MM.1S (cell line): ENCODE results near the gene PPP2R1B.

Experiments used
- DNase-seq: peaks from one replicate; pipeline ENCODE4 v3.0.0-alpha.2; 2015
- H2AFZ ChIP-seq: fragments of 300-600 bp; sonication (generic); 2 replicates; pipeline ENCODE4 v1.6.0; 2016; ENCODE audit warnings: antibody characterized with exemption, low read length
- H3F3A ChIP-seq: fragments of 300-600 bp; sonication (generic); 2 replicates; pipeline ENCODE4 v1.6.1; 2016; ENCODE audit warnings: mild to moderate bottlenecking, antibody characterized with exemption, low read length, moderate library complexity, mixed read lengths; ENCODE audit not compliant: insufficient read depth
- H3K27ac ChIP-seq: fragments of 300-600 bp; sonication (generic); 2 replicates; pipeline ENCODE4 v1.5.1; 2016; ENCODE audit warnings: mild to moderate bottlenecking, low read length
- H3K27me3 ChIP-seq: fragments of 300-600 bp; sonication (generic); replicated peaks from 2 replicates; pipeline ENCODE4 v1.6.0; 2016; ENCODE audit warnings: low read length; ENCODE audit not compliant: insufficient read depth
- H3K36me3 ChIP-seq: fragments of 300-600 bp; sonication (generic); replicated peaks from 2 replicates; pipeline ENCODE4 v1.6.1; 2016; ENCODE audit warnings: mild to moderate bottlenecking, low read length, mixed read lengths; ENCODE audit not compliant: insufficient read depth
- H3K4me1 ChIP-seq: fragments of 300-600 bp; sonication (generic); 2 replicates; pipeline ENCODE4 v1.6.1; 2016; ENCODE audit warnings: low read length, mixed read lengths
- H3K4me2 ChIP-seq: fragments of 300-600 bp; sonication (generic); 2 replicates; pipeline ENCODE4 v1.6.0; 2016; ENCODE audit warnings: low read depth, low read length
- H3K4me3 ChIP-seq: fragments of 300-600 bp; sonication (generic); 2 replicates; pipeline ENCODE4 v1.5.1; 2016; ENCODE audit warnings: low read length, mixed read lengths
- H3K79me2 ChIP-seq: fragments of 300-600 bp; sonication (generic); 2 replicates; pipeline ENCODE4 v1.6.1; 2016; ENCODE audit warnings: mixed run types, low read length, mixed read lengths
- H3K9ac ChIP-seq: fragments of 300-600 bp; sonication (generic); 2 replicates; pipeline ENCODE4 v1.6.1; 2016; ENCODE audit warnings: low read length, mixed read lengths
- H3K9me2 ChIP-seq: fragments of 300-600 bp; sonication (generic); replicated peaks from 2 replicates; pipeline ENCODE4 v1.6.1; 2016; ENCODE audit warnings: mild to moderate bottlenecking, low read length, mixed read lengths; ENCODE audit not compliant: insufficient read depth
- H3K9me3 ChIP-seq: fragments of 300-600 bp; sonication (generic); replicated peaks from 2 replicates; pipeline ENCODE4 v1.6.1; 2016; ENCODE audit warnings: mild to moderate bottlenecking, low read length, mixed read lengths; ENCODE audit not compliant: insufficient read depth
- H4K20me1 ChIP-seq: fragments of 300-600 bp; sonication (generic); 2 replicates; pipeline ENCODE4 v1.6.1; 2016; ENCODE audit warnings: mild to moderate bottlenecking, low read length, moderate library complexity, mixed read lengths; ENCODE audit not compliant: insufficient read depth
- CTCF ChIP-seq: fragments of 300-600 bp; sonication (generic); IDR thresholded peaks from 2 replicates; pipeline ENCODE4 v1.5.1; 2016; ENCODE audit warnings: antibody characterized with exemption, low read length, mixed read lengths
- EZH2 ChIP-seq: fragments of 300-600 bp; sonication (generic); optimal IDR thresholded peaks from 2 replicates; pipeline ENCODE3; 2017; ENCODE audit warnings: low read depth, mild to moderate bottlenecking, antibody characterized with exemption, low read length, mixed read lengths
- EZH2phosphoT487 ChIP-seq: fragments of 300-600 bp; sonication (generic); IDR thresholded peaks from 2 replicates; pipeline ENCODE4 v1.6.1; 2018; ENCODE audit warnings: antibody characterized with exemption, low read length

The PPP2R1B gene

GRCh38 chr11:111696556-111696955 is 69.6 kb downstream of the PPP2R1B start:
- no peak for DNase-seq
- H3K27me3 ChIP-seq: no peaks in the 10 kb centered on the region
- no peak overlapping the region for H3K27ac ChIP-seq
- H3K4me1 ChIP-seq: 0 out of 2 replicates have a peak, but pooled peaks cover 3% of the 10 kb centered on the region
- no peaks in the 10 kb centered on the region for H4K20me1 ChIP-seq
- no peak for TF ChIP-seq EZH2
- H3K36me3 ChIP-seq: no peaks in the 10 kb centered on the region
- no peak overlapping the region for H3K4me2 ChIP-seq
- H3F3A ChIP-seq: no peaks in the 10 kb centered on the region
- no peaks in the 10 kb centered on the region for H3K9me3 ChIP-seq
- H3K79me2 ChIP-seq: no peaks in the 10 kb centered on the region
- H2AFZ ChIP-seq: no peak overlapping the region
- H3K9me2 ChIP-seq: no peaks in the 10 kb centered on the region
- H3K9ac ChIP-seq: no peak overlapping the region
- H3K4me3 ChIP-seq: no peak overlapping the region

- Histone ChIP-seq H3K79me2 (no peaks in the 10 kb centered on the region), H3F3A (no peaks in the 10 kb centered on the region), H3K4me2 (no peak overlapping the region), H3K36me3 (no peaks in the 10 kb centered on the region), H3K9ac (no peak overlapping the region), H3K9me3 (no peaks in the 10 kb centered on the region), H2AFZ (no peak overlapping the region), H3K4me1 (0 out of 2 replicates have a peak, but pooled peaks cover 3% of the 10 kb centered on the region), H3K27me3 (no peaks in the 10 kb centered on the region), H3K4me3 (no peak overlapping the region), H4K20me1 (no peaks in the 10 kb centered on the region), H3K9me2 (no peaks in the 10 kb centered on the region), H3K27ac (no peak overlapping the region)
- no peak for DNase-seq
- TF ChIP-seq CTCF (no peak), EZH2phosphoT487 (no peak), EZH2 (no peak)
Measured at GRCh38 chr11:111694851-111695250, 71.3 kb downstream of the PPP2R1B start.

- H3K36me3 ChIP-seq: no peaks in the 10 kb centered on the region
- 0 out of 2 replicates have a peak, but pooled peaks cover 3% of the 10 kb centered on the region for H3K4me1 ChIP-seq
Measured at GRCh38 chr11:111693224-111693937, 72.8 kb downstream of the PPP2R1B start.

More at GRCh38 chr11:111693224-111693937, 72.8 kb downstream of the PPP2R1B start:
- no peaks in the 10 kb centered on the region for H3K9me3 ChIP-seq
- no peak for DNase-seq
- TF ChIP-seq EZH2 (no peak), EZH2phosphoT487 (no peak), CTCF (no peak)
- no peak overlapping the region for H3K9ac ChIP-seq
- no peak overlapping the region for H2AFZ ChIP-seq
- no peaks in the 10 kb centered on the region for H3K9me2 ChIP-seq
- no peak overlapping the region for H3K27ac ChIP-seq
- H3F3A ChIP-seq: no peaks in the 10 kb centered on the region
- no peaks in the 10 kb centered on the region for H3K79me2 ChIP-seq
- H3K4me3 ChIP-seq: no peak overlapping the region
- no peaks in the 10 kb centered on the region for H3K27me3 ChIP-seq
- no peaks in the 10 kb centered on the region for H4K20me1 ChIP-seq
- no peak overlapping the region for H3K4me2 ChIP-seq
